Stomach (tissue), 9 donors: Measurements from ENCODE around the gene CPO. TPM values are rescaled to one million over a fixed set of nuclear protein-coding genes. Genes with fewer than 3 reads are reported as not detected.

Source experiments
- DNase-seq, 2 donors: peaks; one replicate each; pipeline versions ENCODE4 v3.0.0 to v3.0.0-alpha.2; 2013 to 2019
- H3K27ac ChIP-seq, 5 donors: fragments of 200-600 bp in 4 of 5; sonication (generic) in 4 of 5; one replicate each; pipeline ENCODE4 v1.5.1; 2013 to 2019; ENCODE audit warnings: mild to moderate bottlenecking in 1 of 5, moderate library complexity in 1 of 5
- H3K27me3 ChIP-seq, 3 donors: fragments of 200-600 bp; sonication (generic); one replicate each; pipeline ENCODE4 v1.5.1; 2017 to 2019; ENCODE audit warnings: mixed run types in 1 of 3
- H3K36me3 ChIP-seq, 4 donors: fragments of 200-600 bp; sonication (generic); 1 replicate in 3 of 4; 2 replicates in 1 of 4; pipeline ENCODE4 v1.5.1; 2016 to 2019
- H3K4me1 ChIP-seq, 4 donors: fragments of 200-600 bp; sonication (generic); one replicate each; pipeline ENCODE4 v1.5.1; 2016 to 2019
- H3K4me3 ChIP-seq, 4 donors: fragments of 200-600 bp; sonication (generic) in 3 of 4; one replicate each; pipeline ENCODE4 v1.5.1; 2016 to 2019; ENCODE audit warnings: mild to moderate bottlenecking in 1 of 4
- H3K9me3 ChIP-seq, 4 donors: fragments of 200-600 bp; sonication (generic); one replicate each; pipeline ENCODE4 v1.5.1; 2016 to 2019
- CTCF ChIP-seq, 7 experiments: fragments of 450-650 bp in 4 of 7; fragments of 200-600 bp in 3 of 7; sonication (generic) in 3 of 7; IDR thresholded peaks; one replicate each; pipeline ENCODE4 v1.5.1; 2016 to 2019; ENCODE audit warnings: antibody characterized with exemption in 7 of 7, control low read depth in 2 of 7, mild to moderate bottlenecking in 1 of 7
- EP300 ChIP-seq: sonication (generic); formaldehyde crosslinking; IDR thresholded peaks from one replicate; pipeline ENCODE4 v1.6.1; 2017; ENCODE audit warnings: antibody characterized with exemption
- POLR2A ChIP-seq, 4 donors: fragments of 450-650 bp; IDR thresholded peaks; one replicate each; pipeline ENCODE4 v1.6.1; 2016; ENCODE audit warnings: antibody characterized with exemption in 4 of 4, control low read depth in 2 of 4, mild to moderate bottlenecking in 1 of 4, moderate library complexity in 1 of 4
- POLR2AphosphoS5 ChIP-seq, 3 donors: sonication (generic); formaldehyde crosslinking; IDR thresholded peaks; one replicate each; pipeline ENCODE4 v1.6.1; 2016; ENCODE audit warnings: antibody characterized with exemption in 3 of 3
- WGBS, 5 donors: extraction: QIAGEN DNeasy Blood & Tissue Kit in 3 of 5; methylation state at CpG; one replicate each; pipeline versions ENCODE4 v1.1.5 to v1.1.7; 2013 to 2018; 5-methylcytosine and 5-hydroxymethylcytosine counted together
- intact Hi-C: fragments of 100-400 bp; cut with DNase I; formaldehyde crosslinking; loops from one replicate; pipeline ENCODE4 v1.15.1; 2023; ENCODE audit warnings: low total_unique reads
- polyA plus RNA-seq, 3 donors: library from polyadenylated mRNA; stranded (reverse); fragments of 200-250 nt; gene quantifications; one replicate each; pipeline ENCODE4 v1.2.3, GENCODE V29; 2013
- total RNA-seq, 5 donors: library from RNA; depleted of rRNA; stranded (reverse); fragments of >200 nt; gene quantifications; one replicate each; pipeline versions ENCODE4 v1.1.0 to v1.2.3, GENCODE V29; 2014 to 2016
- donor health status: healthy with polysubstance abuse.
- donor health status: Bipolar disorder and iron deficiency.
- donor health status: healthy.

CPO gene
- total and polyA plus RNA-seq, 8 donors: 0.33 to 0.37 TPM; not detected in 6

DNA sequence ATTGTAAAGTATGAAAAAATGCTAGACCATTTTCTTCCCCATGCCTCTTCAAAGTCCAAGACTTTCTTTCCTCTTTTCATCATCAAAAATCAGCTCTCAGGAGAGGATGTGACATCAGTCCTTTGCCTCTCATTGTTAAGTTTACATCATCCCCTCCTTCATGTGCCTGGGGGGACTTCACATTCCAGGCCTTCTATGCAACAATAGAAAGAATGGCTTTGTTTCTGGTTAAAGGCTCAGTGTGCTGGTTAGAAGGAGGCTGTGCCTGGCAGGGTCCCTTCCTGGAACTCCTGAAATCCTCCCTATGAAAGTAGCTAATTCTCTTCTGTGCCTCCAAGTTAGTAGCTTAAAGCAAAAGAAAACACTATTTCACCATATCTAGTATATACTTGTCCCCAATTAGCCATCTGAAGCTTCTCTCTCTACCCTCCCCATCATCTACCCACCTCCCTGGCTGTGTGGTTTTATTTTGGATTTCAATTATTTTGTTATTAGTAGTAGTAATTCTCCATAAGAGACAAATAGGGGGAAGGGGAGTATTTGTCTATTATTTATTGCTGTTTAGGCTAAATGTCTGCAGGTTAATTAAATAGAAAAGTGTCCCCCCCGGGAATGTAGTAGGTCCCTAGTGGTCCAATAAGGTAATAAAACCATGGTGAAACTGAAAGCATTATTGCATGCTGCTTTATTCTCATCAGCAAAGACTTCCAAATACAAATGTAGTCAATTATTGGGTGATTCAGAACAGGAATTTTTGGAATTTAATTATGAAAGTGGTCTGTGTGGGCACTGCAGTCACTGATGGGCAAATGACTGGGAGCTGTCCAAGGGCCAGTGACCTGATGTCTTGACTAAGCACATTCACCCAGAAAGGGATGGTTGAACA lies 69.0 kb downstream of the CPO start:
- no peak for TF ChIP-seq CTCF (IDR thresholded peaks at IDR 0.05)
- TF ChIP-seq EP300: no peak
- no peak for TF ChIP-seq POLR2AphosphoS5 (IDR thresholded peaks at IDR 0.05)
- TF ChIP-seq POLR2A (IDR thresholded peaks at IDR 0.05): no peak
- H3K27me3 ChIP-seq: no peaks in the 10 kb centered on the region
- 50 to 71% (median 53%) methylated on average over 1 of the region's 1 CpG for WGBS, 5 donors
- no peak overlapping the region for H3K27ac ChIP-seq
- intact Hi-C loops: no loop called here
- H3K36me3 ChIP-seq: no peaks in the 10 kb centered on the region
- no peak overlapping the region for H3K4me3 ChIP-seq
- no peak for DNase-seq
- H3K4me1 ChIP-seq: no peaks in the 10 kb centered on the region
- no peaks in the 10 kb centered on the region for H3K9me3 ChIP-seq

GRCh38 chr2:207012461-207012860 lies 73.1 kb downstream of the CPO start:
- WGBS, 5 donors: 31 to 100% (median 48%) methylated on average over 1 of the region's 1 CpG
- no peak for DNase-seq
- no peak overlapping the region for H3K4me3 ChIP-seq
- no peaks in the 10 kb centered on the region for H3K4me1 ChIP-seq
- H3K36me3 ChIP-seq: no peaks in the 10 kb centered on the region
- intact Hi-C loops: no loop called here
- H3K9me3 ChIP-seq: no peaks in the 10 kb centered on the region
- H3K27me3 ChIP-seq: no peaks in the 10 kb centered on the region
- H3K27ac ChIP-seq: no peak overlapping the region
- TF ChIP-seq POLR2AphosphoS5 (IDR thresholded peaks at IDR 0.05): no peak
- no peak for TF ChIP-seq EP300
- no peak for TF ChIP-seq POLR2A (IDR thresholded peaks at IDR 0.05)
- TF ChIP-seq CTCF (IDR thresholded peaks at IDR 0.05): no peak

GRCh38 chr2:207014424-207014823 lies 75.1 kb downstream of the CPO start:
- Histone ChIP-seq H3K4me1 (no peaks in the 10 kb centered on the region), H3K9me3 (no peaks in the 10 kb centered on the region), H3K27ac (no peak overlapping the region), H3K27me3 (no peaks in the 10 kb centered on the region), H3K4me3 (no peak overlapping the region), H3K36me3 (no peaks in the 10 kb centered on the region)
- no peak for TF ChIP-seq EP300
- no peak for TF ChIP-seq POLR2A (IDR thresholded peaks at IDR 0.05)
- no peak for TF ChIP-seq CTCF (IDR thresholded peaks at IDR 0.05)
- TF ChIP-seq POLR2AphosphoS5 (IDR thresholded peaks at IDR 0.05): no peak
- DNase-seq: no peak
- intact Hi-C loops: no loop called here
- WGBS, 5 donors: 74 to 89% (median 85%) methylated on average over 2 of the region's 2 CpGs

DNA sequence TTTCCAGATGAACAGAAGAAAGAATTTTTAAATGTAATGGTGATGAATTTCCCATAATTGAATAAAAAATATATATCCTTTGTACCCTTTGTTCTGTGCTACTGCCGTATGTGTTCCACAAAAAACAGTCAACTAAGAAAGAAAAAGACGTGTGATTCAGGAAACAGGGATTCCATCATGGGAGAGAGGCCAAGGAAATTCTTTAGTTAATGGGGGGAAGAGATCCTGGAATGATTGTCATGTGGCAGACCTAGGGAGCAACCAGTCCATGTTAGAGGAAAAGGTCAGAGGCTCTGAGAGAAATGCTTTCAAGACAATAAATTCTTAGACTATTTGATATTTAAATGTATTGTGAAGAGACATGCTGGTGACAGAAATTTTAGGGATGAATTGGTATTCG lies 76.6 kb downstream of the CPO start:
- TF ChIP-seq CTCF (IDR thresholded peaks at IDR 0.05): no peak
- TF ChIP-seq POLR2A (IDR thresholded peaks at IDR 0.05): no peak
- TF ChIP-seq POLR2AphosphoS5 (IDR thresholded peaks at IDR 0.05): no peak
- TF ChIP-seq EP300: no peak
- no peak for DNase-seq
- H3K4me1 ChIP-seq: no peaks in the 10 kb centered on the region
- H3K27me3 ChIP-seq: no peaks in the 10 kb centered on the region
- no peak overlapping the region for H3K27ac ChIP-seq
- no peaks in the 10 kb centered on the region for H3K9me3 ChIP-seq
- 53 to 73% (median 64%) methylated on average over 3 of the region's 3 CpGs for WGBS, 5 donors
- H3K36me3 ChIP-seq: no peaks in the 10 kb centered on the region
- intact Hi-C loops: no loop called here
- H3K4me3 ChIP-seq: no peak overlapping the region

Other genes with a start within 250 kb of the CPO start
- not detected for gene DYTN, start 221.1 kb upstream of the CPO start, total RNA-seq
- not detected for gene DYTN, start 221.1 kb upstream of the CPO start, polyA plus RNA-seq
- under 1 TPM in 3 of 5 donors, not detected in 2; 0.58 to 0.92 (median 0.87) TPM for gene MDH1B, start 174.2 kb upstream of the CPO start, total RNA-seq
- gene MDH1B, start 174.2 kb upstream of the CPO start, polyA plus RNA-seq: under 1 TPM; 0.31 to 0.76 (median 0.63) TPM
- gene FASTKD2, start 173.9 kb upstream of the CPO start, total RNA-seq: 10 to 100 TPM in 4 of 5 donors, 1 to 10 TPM in 1; 9.9 to 53.8 (median 20.1) TPM
- gene FASTKD2, start 173.9 kb upstream of the CPO start, polyA plus RNA-seq: 10 to 100 TPM in 2 of 3 donors, 1 to 10 TPM in 1; 7.4 to 12.5 (median 11.2) TPM
- gene KLF7, start 226.4 kb downstream of the CPO start, total RNA-seq: 10 to 100 TPM in 3 of 5 donors, 1 to 10 TPM in 2; 5.2 to 33.0 (median 13.8) TPM
- 1 to 10 TPM; 2.7 to 4.7 (median 3.1) TPM for gene KLF7, start 226.4 kb downstream of the CPO start, polyA plus RNA-seq